IMR-90 (cell line): ENCODE data around the gene ST6GALNAC4. TPM values are rescaled to one million over a fixed set of nuclear protein-coding genes. Genes with fewer than 3 reads are reported as not detected.

Experiments
- ATAC-seq: fragments of 200-7000 bp; cut with Tn5 transposase; 2 replicates; pipeline ENCODE4 v1.9.1; 2020; ENCODE audit warnings: low read depth, mild to moderate bottlenecking, moderate library complexity
- BruUV-seq: library from RNA; stranded (reverse); fragments of 400-500 nt; replicated peaks from 2 replicates; lab custom pipeline; 2021; lab: Mats Ljungman, UMichigan
- CTCF ChIA-PET: fragments of 300-600 bp; formaldehyde crosslinking; extraction: SDS; loops from one replicate; lab custom pipeline; 2021; ENCODE audit warnings: antibody characterized with exemption; lab: Yijun Ruan, JAX
- POLR2A ChIA-PET: fragments of 300-600 bp; sonication (Branson Sonifier 250); formaldehyde crosslinking; loops from one replicate; lab custom pipeline; 2022; ENCODE audit warnings: antibody characterized with exemption; ENCODE audit not compliant: unreplicated experiment; lab: Charles Lee
- DNase-seq: peaks from one replicate; pipeline ENCODE4 v3.0.0; 2013
- H2AFZ ChIP-seq: replicated peaks from 2 replicates; pipeline ENCODE3; 2013; ENCODE audit warnings: low read length, mild to moderate bottlenecking; ENCODE audit not compliant: poor library complexity
- H2AK5ac ChIP-seq: 2 replicates; pipeline ENCODE4 v1.6.1; 2013; ENCODE audit warnings: low read depth, low read length, inconsistent platforms
- H2AK9ac ChIP-seq: replicated peaks from 2 replicates; pipeline ENCODE3; 2013; ENCODE audit warnings: mild to moderate bottlenecking, low read depth, low read length, moderate library complexity; ENCODE audit not compliant: poor library complexity
- H2BK120ac ChIP-seq: 2 replicates; pipeline ENCODE4 v1.6.1; 2013; ENCODE audit warnings: low read depth, low read length, inconsistent platforms
- H2BK15ac ChIP-seq: 3 replicates; pipeline ENCODE4 v1.6.1; 2013; ENCODE audit warnings: low read depth, low read length, inconsistent platforms
- H2BK20ac ChIP-seq: 2 replicates; pipeline ENCODE4 v1.6.1; 2013; ENCODE audit warnings: low read depth, mild to moderate bottlenecking, inconsistent platforms, low read length, moderate library complexity
- H2BK5ac ChIP-seq: 2 replicates; pipeline ENCODE4 v1.6.1; 2013; ENCODE audit warnings: mild to moderate bottlenecking, low read depth, low read length, inconsistent platforms; ENCODE audit not compliant: poor library complexity, severe bottlenecking
- H3K14ac ChIP-seq: replicated peaks from 2 replicates; pipeline ENCODE4 v1.6.1; 2013; ENCODE audit warnings: low read depth, low read length, inconsistent platforms
- H3K18ac ChIP-seq: 2 replicates; pipeline ENCODE4 v1.6.1; 2013; ENCODE audit warnings: low read depth, low read length, control low read depth
- H3K23ac ChIP-seq: 2 replicates; pipeline ENCODE4 v1.6.1; 2013; ENCODE audit warnings: low read depth, low read length, inconsistent platforms
- H3K27ac ChIP-seq: 2 replicates; pipeline ENCODE4 v1.5.1; 2013; ENCODE audit warnings: mild to moderate bottlenecking, control low read depth, low read length; ENCODE audit not compliant: insufficient read depth
- H3K27me3 ChIP-seq: 2 replicates; pipeline ENCODE4 v1.6.1; 2013; ENCODE audit warnings: low read length; ENCODE audit not compliant: control insufficient read depth, insufficient read depth
- H3K36me3 ChIP-seq: 2 replicates; pipeline ENCODE4 v1.6.1; 2013; ENCODE audit warnings: low read length, mixed read lengths; ENCODE audit not compliant: control insufficient read depth, insufficient read depth
- H3K4ac ChIP-seq: 2 replicates; pipeline ENCODE4 v1.6.1; 2013; ENCODE audit warnings: low read depth, low read length, inconsistent platforms
- H3K4me1 ChIP-seq: 2 replicates; pipeline ENCODE4 v1.6.1; 2013; ENCODE audit warnings: low read length, mixed read lengths; ENCODE audit not compliant: control insufficient read depth, insufficient read depth
- H3K4me2 ChIP-seq: 2 replicates; pipeline ENCODE4 v1.6.1; 2013; ENCODE audit warnings: low read depth, mild to moderate bottlenecking, control low read depth, low read length, moderate library complexity
- H3K4me3 ChIP-seq: 2 replicates; pipeline ENCODE4 v1.5.1; 2013; ENCODE audit warnings: low read depth, mild to moderate bottlenecking, control low read depth, low read length, moderate library complexity; ENCODE audit not compliant: insufficient read depth
- H3K56ac ChIP-seq: 2 replicates; pipeline ENCODE4 v1.6.1; 2013; ENCODE audit warnings: low read length, inconsistent platforms; ENCODE audit not compliant: insufficient read depth; ENCODE audit errors: extremely low read depth
- H3K79me1 ChIP-seq, 2 experiments: 2 replicates each; pipeline ENCODE4 v1.6.1; 2013; ENCODE audit warnings: low read length in 2 of 2, inconsistent platforms in 1 of 2, low read depth in 1 of 2
- H3K9ac ChIP-seq: 2 replicates; pipeline ENCODE4 v1.6.1; 2013; ENCODE audit warnings: low read depth, low read length, control low read depth
- H3K9me1 ChIP-seq: 2 replicates; pipeline ENCODE4 v1.6.1; 2013; ENCODE audit warnings: low read length, inconsistent platforms; ENCODE audit not compliant: insufficient read depth
- H3K9me3 ChIP-seq: 2 replicates; pipeline ENCODE4 v1.6.1; 2013; ENCODE audit warnings: low read length; ENCODE audit not compliant: control insufficient read depth, insufficient read depth
- H4K20me1 ChIP-seq: 2 replicates; pipeline ENCODE4 v1.6.1; 2013; ENCODE audit warnings: low read length, inconsistent platforms; ENCODE audit not compliant: insufficient read depth
- H4K5ac ChIP-seq: 2 replicates; pipeline ENCODE4 v1.6.1; 2013; ENCODE audit warnings: mild to moderate bottlenecking, low read depth, low read length, control low read depth
- H4K8ac ChIP-seq, 2 experiments: 2 replicates each; pipeline ENCODE4 v1.6.1; 2013; ENCODE audit warnings: low read depth in 2 of 2, low read length in 2 of 2, control low read depth in 1 of 2, inconsistent platforms in 1 of 2
- H4K91ac ChIP-seq: 2 replicates; pipeline ENCODE4 v1.6.1; 2013; ENCODE audit warnings: low read depth, low read length, inconsistent platforms; ENCODE audit not compliant: insufficient read depth
- BHLHE40 ChIP-seq: fragments of 150-350 bp; IDR thresholded peaks from 2 replicates; pipeline ENCODE4 v1.6.1; 2016; ENCODE audit warnings: mild to moderate bottlenecking, low read depth, low read length
- CEBPB ChIP-seq: IDR thresholded peaks from 2 replicates; pipeline ENCODE4 v1.6.1; 2012; ENCODE audit warnings: low read depth, low read length, improper control_type of control experiment
- CHD1 ChIP-seq: IDR thresholded peaks from 2 replicates; pipeline ENCODE4 v1.6.1; 2012; ENCODE audit warnings: low read depth, low read length, improper control_type of control experiment
- FOS ChIP-seq: fragments of 150-350 bp; IDR thresholded peaks from 2 replicates; pipeline ENCODE4 v1.6.1; 2016; ENCODE audit warnings: low read depth, low read length
- MAZ ChIP-seq: IDR thresholded peaks from 2 replicates; pipeline ENCODE4 v1.6.1; 2012; ENCODE audit warnings: low read depth, mild to moderate bottlenecking, low read length, improper control_type of control experiment, moderate library complexity, borderline replicate concordance
- MXI1 ChIP-seq: IDR thresholded peaks from 2 replicates; pipeline ENCODE4 v1.6.1; 2012; ENCODE audit warnings: low read depth, mild to moderate bottlenecking, low read length, moderate library complexity, borderline replicate concordance
- NFE2L2 ChIP-seq: fragments of 150-350 bp; IDR thresholded peaks from 2 replicates; pipeline ENCODE4 v1.6.1; 2016; ENCODE audit warnings: low read depth, mild to moderate bottlenecking, low read length
- POLR2A ChIP-seq: IDR thresholded peaks from 2 replicates; pipeline ENCODE4 v1.6.1; 2012; ENCODE audit warnings: mild to moderate bottlenecking, low read depth, low read length
- RAD21 ChIP-seq: IDR thresholded peaks from 2 replicates; pipeline ENCODE4 v1.6.1; 2012; ENCODE audit warnings: low read length, improper control_type of control experiment
- RCOR1 ChIP-seq: IDR thresholded peaks from 2 replicates; pipeline ENCODE4 v1.6.1; 2012; ENCODE audit warnings: mild to moderate bottlenecking, low read length, improper control_type of control experiment; ENCODE audit not compliant: insufficient replicate concordance
- SMC3 ChIP-seq: fragments of 150-350 bp; IDR thresholded peaks from 2 replicates; pipeline ENCODE4 v1.6.1; 2016; ENCODE audit warnings: low read depth, mild to moderate bottlenecking, antibody characterized with exemption, low read length, moderate library complexity
- WGBS, 2 experiments: methylation state at CpG; one replicate each; pipeline versions ENCODE4 v1.1.5 to v1.1.7; 2013; ENCODE audit warnings: missing lambda C conversion rate in 2 of 2; ENCODE audit not compliant: insufficient read length in 1 of 2; ENCODE audit errors: extremely low coverage in 2 of 2; 5-methylcytosine and 5-hydroxymethylcytosine counted together
- dilution Hi-C: fragments of 300-500 bp; cut with HindIII; formaldehyde crosslinking; loops from one replicate; pipeline ENCODE4 v1.14.3; 2018; ENCODE audit warnings: low sequenced_read_pairs; ENCODE audit not compliant: unreplicated experiment
- in situ Hi-C: fragments of 300-500 bp; cut with MboI; formaldehyde crosslinking; loops from 3 replicates; pipeline ENCODE4 v1.14.3; 2019; ENCODE audit warnings: low sequenced_read_pairs, inconsistent platforms, mixed read lengths
- intact Hi-C: fragments of 100-400 bp; cut with micrococcal nuclease; formaldehyde crosslinking; loops from 2 replicates; pipeline ENCODE4 v1.10.0; 2022
- polyA plus RNA-seq, 3 experiments: library from polyadenylated mRNA; depleted of rRNA; stranded (reverse); fragments of >200 nt; gene quantifications; 2 replicates each; pipeline ENCODE4 v1.2.3, GENCODE V29; 2012; ENCODE audit warnings: low replicate concordance in 1 of 3
- total RNA-seq: library from RNA; depleted of rRNA; stranded (reverse); fragments of >200 nt; gene quantifications from 2 replicates; pipeline ENCODE4 v1.2.3, GENCODE V29; 2012
- TF ChIP-seq, protein P1 (sequence below): fragments of 150-350 bp; IDR thresholded peaks from 2 replicates; pipeline ENCODE4 v1.6.1; 2017; ENCODE audit warnings: mild to moderate bottlenecking, antibody characterized with exemption, low read length, low read depth
- TF ChIP-seq, protein P2 (sequence below): fragments of 150-350 bp; IDR thresholded peaks from 2 replicates; pipeline ENCODE4 v1.6.1; 2016; ENCODE audit warnings: low read depth, mild to moderate bottlenecking, low read length, moderate library complexity, borderline replicate concordance
- TF ChIP-seq, protein P3 (sequence below): conservative IDR thresholded peaks from 2 replicates; pipeline ENCODE4 v1.5.1; 2012; ENCODE audit warnings: mild to moderate bottlenecking, low read depth, low read length, improper control_type of control experiment

The ST6GALNAC4 gene
- total and polyA plus RNA-seq, 2 of the 4 experiments (the other 2 are of a cell fraction): 12.5 to 32.9 TPM

GRCh38 chr9:127950513-127951289, 33.9 kb upstream of the ST6GALNAC4 start:
- H3K27me3 ChIP-seq: no peaks in the 10 kb centered on the region
- H3K9me3 ChIP-seq: no peaks in the 10 kb centered on the region
- in situ Hi-C loops: no loop called here
- no peak overlapping the region for H3K4ac ChIP-seq
- no peak overlapping the region for H3K23ac ChIP-seq
- H3K4me1 ChIP-seq: peaks cover 5% of the 10 kb centered on the region
- H3K27ac ChIP-seq: no peak overlapping the region
- H3K36me3 ChIP-seq: peaks cover 7% of the 10 kb centered on the region; the same call in 1 of the 2 replicates
- dilution Hi-C loops: no loop called here
- H2BK5ac ChIP-seq: no peak overlapping the region
- H3K9ac ChIP-seq: no peak overlapping the region
- 86% methylated on average over 15 of the region's 21 CpGs; no CpG with 5 or more reads in 1 of the 2 experiments for WGBS, 2 experiments
- no peak overlapping the region for H2AFZ ChIP-seq
- no TSS peak for BruUV-seq
- peak overlapping the region; percentile 24 for H2AK9ac ChIP-seq
- no peak overlapping the region for H2AK5ac ChIP-seq
- CTCF ChIA-PET: no interaction called here
- intact Hi-C loops: no loop called here
- no peak overlapping the region for H3K4me3 ChIP-seq
- H4K20me1 ChIP-seq: peaks cover 24% of the 10 kb centered on the region
- peaks cover 12% of the 10 kb centered on the region for H3K9me1 ChIP-seq
- POLR2A ChIA-PET: no interaction called here
- H2BK120ac ChIP-seq: no peak overlapping the region
- no peak overlapping the region for H3K14ac ChIP-seq
- TF ChIP-seq FOS: no peak
- no peak for TF ChIP-seq BHLHE40
- no peak for TF ChIP-seq MAZ
- TF ChIP-seq MXI1: no peak
- TF ChIP-seq RAD21: no peak
- TF ChIP-seq POLR2A: no peak
- no peak for TF ChIP-seq RCOR1
- no peak for TF ChIP-seq CEBPB
- TF ChIP-seq, protein P1, sequence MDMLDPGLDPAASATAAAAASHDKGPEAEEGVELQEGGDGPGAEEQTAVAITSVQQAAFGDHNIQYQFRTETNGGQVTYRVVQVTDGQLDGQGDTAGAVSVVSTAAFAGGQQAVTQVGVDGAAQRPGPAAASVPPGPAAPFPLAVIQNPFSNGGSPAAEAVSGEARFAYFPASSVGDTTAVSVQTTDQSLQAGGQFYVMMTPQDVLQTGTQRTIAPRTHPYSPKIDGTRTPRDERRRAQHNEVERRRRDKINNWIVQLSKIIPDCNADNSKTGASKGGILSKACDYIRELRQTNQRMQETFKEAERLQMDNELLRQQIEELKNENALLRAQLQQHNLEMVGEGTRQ: no peak
- no peak for TF ChIP-seq SMC3
- no peak for TF ChIP-seq CHD1
- TF ChIP-seq, protein P2, sequence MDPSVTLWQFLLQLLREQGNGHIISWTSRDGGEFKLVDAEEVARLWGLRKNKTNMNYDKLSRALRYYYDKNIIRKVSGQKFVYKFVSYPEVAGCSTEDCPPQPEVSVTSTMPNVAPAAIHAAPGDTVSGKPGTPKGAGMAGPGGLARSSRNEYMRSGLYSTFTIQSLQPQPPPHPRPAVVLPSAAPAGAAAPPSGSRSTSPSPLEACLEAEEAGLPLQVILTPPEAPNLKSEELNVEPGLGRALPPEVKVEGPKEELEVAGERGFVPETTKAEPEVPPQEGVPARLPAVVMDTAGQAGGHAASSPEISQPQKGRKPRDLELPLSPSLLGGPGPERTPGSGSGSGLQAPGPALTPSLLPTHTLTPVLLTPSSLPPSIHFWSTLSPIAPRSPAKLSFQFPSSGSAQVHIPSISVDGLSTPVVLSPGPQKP: no peak
- TF ChIP-seq, protein P3, sequence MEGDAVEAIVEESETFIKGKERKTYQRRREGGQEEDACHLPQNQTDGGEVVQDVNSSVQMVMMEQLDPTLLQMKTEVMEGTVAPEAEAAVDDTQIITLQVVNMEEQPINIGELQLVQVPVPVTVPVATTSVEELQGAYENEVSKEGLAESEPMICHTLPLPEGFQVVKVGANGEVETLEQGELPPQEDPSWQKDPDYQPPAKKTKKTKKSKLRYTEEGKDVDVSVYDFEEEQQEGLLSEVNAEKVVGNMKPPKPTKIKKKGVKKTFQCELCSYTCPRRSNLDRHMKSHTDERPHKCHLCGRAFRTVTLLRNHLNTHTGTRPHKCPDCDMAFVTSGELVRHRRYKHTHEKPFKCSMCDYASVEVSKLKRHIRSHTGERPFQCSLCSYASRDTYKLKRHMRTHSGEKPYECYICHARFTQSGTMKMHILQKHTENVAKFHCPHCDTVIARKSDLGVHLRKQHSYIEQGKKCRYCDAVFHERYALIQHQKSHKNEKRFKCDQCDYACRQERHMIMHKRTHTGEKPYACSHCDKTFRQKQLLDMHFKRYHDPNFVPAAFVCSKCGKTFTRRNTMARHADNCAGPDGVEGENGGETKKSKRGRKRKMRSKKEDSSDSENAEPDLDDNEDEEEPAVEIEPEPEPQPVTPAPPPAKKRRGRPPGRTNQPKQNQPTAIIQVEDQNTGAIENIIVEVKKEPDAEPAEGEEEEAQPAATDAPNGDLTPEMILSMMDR: no peak
- TF ChIP-seq NFE2L2: no peak
- H3K4me2 ChIP-seq: no peak overlapping the region
- ATAC-seq (no peak), DNase-seq (no peak)
- no peak overlapping the region for H3K56ac ChIP-seq
- no peak overlapping the region for H4K5ac ChIP-seq
- H3K79me1 ChIP-seq: peaks cover 0 to 46% of the 10 kb centered on the region in 2 experiments
- H3K18ac ChIP-seq: no peak overlapping the region
- no peak overlapping the region for H4K8ac ChIP-seq
- H4K91ac ChIP-seq: no peak overlapping the region
- no peak overlapping the region for H2BK15ac ChIP-seq
- H2BK20ac ChIP-seq: no peak overlapping the region
